GM18517 (cell line): ENCODE results near the gene WFDC8.

Source experiments
- ATAC-seq: cut with Tn5 transposase; IDR thresholded peaks from one replicate; pipeline ENCODE4 v1.9.1; 2021; ENCODE audit warnings: mild to moderate bottlenecking, moderate library complexity; ENCODE audit not compliant: unreplicated experiment

The WFDC8 gene

GRCh38 chr20:45550765-45551164 lies 28.3 kb downstream of the WFDC8 start:
- no peak for ATAC-seq

GRCh38 chr20:45548410-45548809 lies 30.7 kb downstream of the WFDC8 start:
- ATAC-seq: no peak

- ATAC-seq: no peak
These were observed 31.8 kb downstream of the WFDC8 start, which contains the start of gene EPPIN for GRCh38 chr20:45547206-45547770. Gene EPPIN (minus strand): TSS chr20:45547401. CDS start chr20:45547357, 44 bp downstream.

- no peak for ATAC-seq
These were observed 33.2 kb downstream of the WFDC8 start for GRCh38 chr20:45545754-45546453.

- no peak for ATAC-seq
These were observed 33.7 kb downstream of the WFDC8 start for GRCh38 chr20:45545351-45545750.

- no peak for ATAC-seq
These were observed 39.7 kb downstream of the WFDC8 start, which contains the start of gene WFDC6 for GRCh38 chr20:45539382-45539781. Gene WFDC6 (minus strand): TSS chr20:45539482. CDS start chr20:45539407, 75 bp downstream.

- no peak for ATAC-seq
These were observed 40.8 kb downstream of the WFDC8 start for GRCh38 chr20:45538209-45538799.

- no peak for ATAC-seq
These were observed 51.8 kb downstream of the WFDC8 start for GRCh38 chr20:45527294-45527693.

- no peak for ATAC-seq
These were observed 55.3 kb downstream of the WFDC8 start for GRCh38 chr20:45523821-45524220.

GRCh38 chr20:45518282-45518681 lies 60.8 kb downstream of the WFDC8 start:
- no peak for ATAC-seq

- no peak for ATAC-seq
These were observed 63.8 kb downstream of the WFDC8 start, which contains the start of gene SPINT3 for GRCh38 chr20:45515147-45515913. Gene SPINT3 (minus strand): TSS chr20:45515622. CDS start chr20:45515608, 14 bp downstream.

- no peak for ATAC-seq
These were observed 68.7 kb downstream of the WFDC8 start for GRCh38 chr20:45510242-45510862.

GRCh38 chr20:45509091-45509490 lies 70.0 kb downstream of the WFDC8 start:
- ATAC-seq: no peak

- ATAC-seq: no peak
These were observed 70.8 kb downstream of the WFDC8 start for GRCh38 chr20:45508068-45508886.

- ATAC-seq: peak; percentile 65
These were observed 71.9 kb downstream of the WFDC8 start for GRCh38 chr20:45507011-45507820.

GRCh38 chr20:45506398-45506797 lies 72.7 kb downstream of the WFDC8 start:
- no peak for ATAC-seq

- no peak for ATAC-seq
These were observed 75.7 kb downstream of the WFDC8 start for GRCh38 chr20:45503403-45503802.

- ATAC-seq: no peak
These were observed 76.5 kb downstream of the WFDC8 start for GRCh38 chr20:45502561-45502960.
